HepG2 (cell line): ENCODE results near the gene GPBAR1. TPM values are rescaled to one million over a fixed set of nuclear protein-coding genes. Genes with fewer than 3 reads are reported as not detected.

Source experiments
- ATAC-seq: fragments of 200-7000 bp; cut with Tn5 transposase; 3 replicates; pipeline ENCODE4 v1.9.1; 2020; ENCODE audit warnings: mild to moderate bottlenecking, moderate library complexity
- BruUV-seq: library from RNA; stranded (reverse); fragments of 400-500 nt; replicated peaks from 2 replicates; lab custom pipeline; 2021; lab: Mats Ljungman, UMichigan
- CTCF ChIA-PET: fragments of 300-600 bp; formaldehyde crosslinking; extraction: SDS; loops from one replicate; lab custom pipeline; 2021; ENCODE audit warnings: low total read pairs, inconsistent platforms, low intra/inter-chr PET ratio; lab: Yijun Ruan, JAX
- POLR2A ChIA-PET: fragments of 350-600 bp; sonication (Branson Sonifier 250); formaldehyde crosslinking; loops from one replicate; lab custom pipeline; 2020; ENCODE audit warnings: antibody characterized with exemption, inconsistent platforms; lab: Yijun Ruan, JAX
- DNase-seq: peaks from one replicate; pipeline ENCODE4 v3.0.0-alpha.2; 2015; ENCODE audit warnings: low spot score
- FAIRE-seq: peaks from 3 replicates; lab custom pipeline; 2011; peaks lifted over from hg19 to GRCh38; lab: Jason Lieb, UNC
- H2AFZ ChIP-seq: one replicate; pipeline ENCODE4 v1.6.1; 2011; ENCODE audit warnings: low read length, inconsistent platforms
- H3K27ac ChIP-seq: fragments of 300-600 bp; 3 replicates; pipeline ENCODE4 v1.8.0; 2011; ENCODE audit warnings: mixed run types, mild to moderate bottlenecking, mixed read lengths, low read length, inconsistent platforms; ENCODE audit not compliant: insufficient read depth; ENCODE audit errors: extremely low read length
- H3K27me3 ChIP-seq, 2 experiments: fragments of 200-600 bp in 1 of 2; 2 replicates in 1 of 2; 3 replicates in 1 of 2; pipeline versions ENCODE4 v1.6.0 to v1.8.0; 2011; ENCODE audit warnings: low read length in 2 of 2, mild to moderate bottlenecking in 2 of 2, moderate library complexity in 2 of 2, inconsistent platforms in 1 of 2; ENCODE audit not compliant: insufficient read depth in 2 of 2, control insufficient read depth in 1 of 2
- H3K36me3 ChIP-seq, 2 experiments: fragments of 200-600 bp in 1 of 2; replicated peaks in 1 of 2; 2 replicates in 1 of 2; 3 replicates in 1 of 2; pipeline versions ENCODE4 v1.5.1 to v1.8.0; 2011; ENCODE audit warnings: low read length in 2 of 2, inconsistent platforms in 1 of 2; ENCODE audit not compliant: insufficient read depth in 2 of 2, control insufficient read depth in 1 of 2
- H3K4me1 ChIP-seq: 2 replicates; pipeline ENCODE4 v1.5.1; 2012; ENCODE audit warnings: low read length, inconsistent platforms; ENCODE audit not compliant: insufficient read depth
- H3K4me2 ChIP-seq: 2 replicates; pipeline ENCODE4 v1.6.0; 2011; ENCODE audit warnings: low read depth, low read length, inconsistent platforms
- H3K4me3 ChIP-seq, 3 experiments: fragments of 200-600 bp in 1 of 3; sonication (generic), shearing (Covaris generic) in 1 of 3; replicated peaks in 1 of 3; 2 replicates each; pipeline ENCODE4 v1.5.1; 2011 to 2016; ENCODE audit warnings: low read length in 3 of 3, inconsistent platforms in 2 of 3, low read depth in 2 of 3, mild to moderate bottlenecking in 2 of 3, control low read depth in 1 of 3, mixed read lengths in 1 of 3; ENCODE audit not compliant: insufficient read depth in 1 of 3
- H3K79me2 ChIP-seq: one replicate; pipeline ENCODE4 v1.6.1; 2011; ENCODE audit warnings: low read length, inconsistent platforms; ENCODE audit not compliant: insufficient read depth
- H3K9ac ChIP-seq: 2 replicates; pipeline ENCODE4 v1.6.0; 2011; ENCODE audit warnings: mild to moderate bottlenecking, low read depth, low read length, inconsistent platforms; ENCODE audit not compliant: insufficient read depth
- H3K9me3 ChIP-seq: 2 replicates; pipeline ENCODE4 v1.5.1; 2012; ENCODE audit warnings: mild to moderate bottlenecking, low read length
- H4K20me1 ChIP-seq: 2 replicates; pipeline ENCODE4 v1.6.0; 2011; ENCODE audit warnings: inconsistent platforms, mild to moderate bottlenecking, low read length, moderate library complexity; ENCODE audit not compliant: insufficient read depth
- AFF4 ChIP-seq: sonication (generic); formaldehyde crosslinking; IDR thresholded peaks from 2 replicates; pipeline ENCODE4 v1.4.0; 2020; ENCODE audit warnings: missing genetic modification reagents
- ETV5 ChIP-seq: IDR thresholded peaks from 2 replicates; pipeline ENCODE4 v1.6.1; 2018; ENCODE audit warnings: missing biosample characterization, missing genetic modification reagents, inconsistent platforms, borderline replicate concordance
- HNRNPH1 ChIP-seq: fragments of 200-400 bp; formaldehyde crosslinking; optimal IDR thresholded peaks from 2 replicates; pipeline ENCODE3; 2017; ENCODE audit warnings: mild to moderate bottlenecking, low read depth, low read length
- MYNN ChIP-seq: sonication (generic); formaldehyde crosslinking; IDR thresholded peaks from 2 replicates; pipeline ENCODE4 v1.4.0; 2020; ENCODE audit warnings: mild to moderate bottlenecking, low read depth, missing genetic modification reagents
- POLR2AphosphoS5 ChIP-seq: IDR thresholded peaks from 2 replicates; pipeline ENCODE4 v1.6.1; 2012; ENCODE audit warnings: low read depth, low read length
- ZNF331 ChIP-seq: sonication (generic); formaldehyde crosslinking; IDR thresholded peaks from 2 replicates; pipeline ENCODE4 v1.4.0; 2020; ENCODE audit warnings: missing genetic modification reagents
- ZNF350 ChIP-seq: sonication (generic); formaldehyde crosslinking; IDR thresholded peaks from 2 replicates; pipeline ENCODE4 v1.4.0; 2020; ENCODE audit warnings: mild to moderate bottlenecking, low read depth, missing genetic modification reagents, borderline replicate concordance
- ZNF430 ChIP-seq: sonication (generic); formaldehyde crosslinking; IDR thresholded peaks from 2 replicates; pipeline ENCODE4 v1.9.0; 2021; ENCODE audit warnings: mild to moderate bottlenecking, missing genetic modification reagents
- ZNF441 ChIP-seq: sonication (generic); formaldehyde crosslinking; IDR thresholded peaks from 2 replicates; pipeline ENCODE4 v1.7.0; 2021; ENCODE audit warnings: missing genetic modification reagents, borderline replicate concordance
- ZNF891 ChIP-seq: sonication (generic); formaldehyde crosslinking; IDR thresholded peaks from 2 replicates; pipeline ENCODE4 v1.5.0; 2020; ENCODE audit warnings: mild to moderate bottlenecking, missing genetic modification reagents
- WGBS: methylation state at CpG from one replicate; pipeline ENCODE4 v1.1.6; 2017; ENCODE audit warnings: low lambda C conversion rate; 5-methylcytosine and 5-hydroxymethylcytosine counted together
- in situ Hi-C: cut with HindIII; loops from 2 replicates; pipeline ENCODE4 v1.10.0; 2017; ENCODE audit warnings: low pct_unique_long_range_greater_than_20kb; ENCODE audit not compliant: extremely low pct_ligation_motif_present
- intact Hi-C: fragments of 100-400 bp; cut with micrococcal nuclease; formaldehyde crosslinking; loops from one replicate; pipeline ENCODE4 v1.10.0; 2022; ENCODE audit not compliant: unreplicated experiment
- polyA plus RNA-seq, 8 experiments: library from polyadenylated mRNA; depleted of rRNA in 3 of 8; stranded (reverse) in 7 of 8; unstranded in 1 of 8; fragments of >200 nt; fragmentation: Illumina TruSeq in 4 of 8; extraction: Trizol in 4 of 8; gene quantifications; 2 replicates each; pipeline versions ENCODE4 v1.2.1 to v1.2.3, GENCODE V29; 2011 to 2016; ENCODE audit warnings: low read depth in 4 of 8, missing spikeins in 1 of 8, mixed read lengths in 1 of 8; ENCODE audit not compliant: insufficient read depth in 1 of 8
- total RNA-seq, 5 experiments: library from RNA; depleted of rRNA; stranded (reverse); fragments of >200 nt; fragmentation: Illumina TruSeq; extraction: Trizol; gene quantifications; 2 replicates each; pipeline ENCODE4 v1.2.3, GENCODE V29; 2016; ENCODE audit warnings: low read depth in 1 of 5
- TF ChIP-seq, protein P1 (sequence below): sonication (generic); formaldehyde crosslinking; IDR thresholded peaks from 2 replicates; pipeline ENCODE4 v1.4.0; 2020; ENCODE audit warnings: mild to moderate bottlenecking, missing genetic modification reagents
- TF ChIP-seq, protein P2 (sequence below): IDR thresholded peaks from 2 replicates; pipeline ENCODE4 v1.6.1; 2016; ENCODE audit warnings: low read depth, control low read depth
- TF ChIP-seq, protein P3 (sequence below): sonication (generic); formaldehyde crosslinking; IDR thresholded peaks from 2 replicates; pipeline ENCODE4 v1.4.0; 2020; ENCODE audit warnings: mild to moderate bottlenecking, missing genetic modification reagents

GPBAR1 gene
- total and polyA plus RNA-seq, 2 of the 13 experiments (the other 11 are each of a cell fraction or from before 2014, with no cell fraction given), result 0.05 to 0.09 TPM

DNA sequence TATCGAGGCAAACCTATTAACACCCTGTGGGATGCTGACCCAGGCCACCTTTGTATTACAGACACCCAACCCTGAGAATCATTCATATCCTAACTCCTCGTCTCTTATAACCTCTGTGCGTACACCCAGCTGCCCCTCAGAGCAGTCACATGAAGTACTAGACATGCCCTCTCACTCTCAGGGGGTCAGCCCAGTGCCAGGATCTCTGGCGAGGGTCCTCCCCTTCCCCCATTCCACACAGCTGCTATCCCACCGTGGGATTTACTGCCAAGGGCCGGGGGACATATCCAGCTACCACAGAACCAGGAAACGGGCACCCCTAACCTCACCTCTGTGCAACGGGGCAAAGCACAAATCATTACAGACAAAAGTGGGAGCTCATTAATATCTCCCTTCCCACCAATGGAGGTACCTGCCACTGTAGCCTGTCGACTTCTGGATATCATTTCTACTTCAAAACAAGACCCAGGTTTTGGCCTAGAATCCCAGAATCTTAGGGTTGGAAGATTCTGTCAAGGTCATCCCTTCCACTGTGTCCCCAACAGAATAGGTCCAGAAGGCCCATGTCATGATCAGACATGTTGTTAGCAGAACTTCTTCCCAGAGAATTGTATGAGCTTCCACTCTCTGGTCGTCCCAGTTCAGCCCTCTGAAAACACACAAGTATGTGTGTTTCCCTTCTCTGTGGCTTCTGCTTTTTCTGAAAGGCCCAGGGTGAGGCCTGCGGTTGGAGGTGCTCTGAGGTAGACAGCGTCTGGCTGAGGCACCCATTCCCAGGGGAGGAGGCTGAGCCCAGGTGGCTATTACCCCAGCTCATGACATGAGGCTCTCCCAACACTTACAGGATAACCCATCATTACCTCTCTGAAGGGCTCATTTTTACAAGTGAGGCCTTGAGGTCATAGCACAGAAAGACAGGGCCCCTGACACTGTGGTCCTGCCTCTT, 29.8 kb downstream of the GPBAR1 start:
- intact Hi-C loops (loop anchor here (5.0 to 10.0 kb wide), 2 partner anchors 177 to 274 kb away; partner anchors contain the start of genes CNOT9 and USP37), in situ Hi-C loops (loop anchor here (5.0 kb wide), 1 partner anchor 107 kb away; the partner anchor contains the start of gene CTDSP1)
- peak overlapping the region; percentile 83 to 99 (median 95) for H3K4me3 ChIP-seq
- no peak for DNase-seq
- peak overlapping the region; percentile 95 for H3K9ac ChIP-seq
- ATAC-seq, result no peak
- no peak for FAIRE-seq
- ChIA-PET POLR2A (interaction anchor here (0.8 to 8.5 kb wide), 14 partner anchors 9 to 115 kb away, joined by 3 to 110 read pairs (median 6); partner anchors contain the start of genes AAMP, CATIP, CTDSP1 and PNKD), CTCF (interaction anchor here (2.2 kb wide), 1 partner anchor 18 kb away, joined by 5 read pairs; no protein-coding TSS in a partner anchor)
- peak overlapping the region; percentile 93 for H3K4me2 ChIP-seq
- H2AFZ ChIP-seq, result no peak overlapping the region
- H3K27me3 ChIP-seq, result no peaks in the 10 kb centered on the region; a peak in 1 of 5 replicates
- H3K4me1 ChIP-seq, result peaks cover 88% of the 10 kb centered on the region
- peaks cover 62% of the 10 kb centered on the region for H3K79me2 ChIP-seq
- WGBS, result 22% methylated on average over 12 of the region's 12 CpGs
- BruUV-seq, result no TSS peak
- H3K36me3 ChIP-seq, result peaks cover 1 to 3% of the 10 kb centered on the region in 2 experiments; a peak in 3 of 5 replicates
- H4K20me1 ChIP-seq, result peaks cover 30% of the 10 kb centered on the region
- no peaks in the 10 kb centered on the region for H3K9me3 ChIP-seq
- H3K27ac ChIP-seq, result peak overlapping the region; percentile 88
- 0 out of 2 replicates have a peak, but pooled peaks have one; percentile 67 for TF ChIP-seq MYNN
- TF ChIP-seq ZNF441 (CRISPR knock-in tag), result 0 out of 2 replicates have a peak, but pooled peaks have one; percentile 26
- TF ChIP-seq HNRNPH1, result no peak
- no peak for TF ChIP-seq ZNF331 (CRISPR knock-in tag)
- TF ChIP-seq AFF4 (CRISPR knock-in tag), result 0 out of 2 replicates have a peak, but pooled peaks have one; percentile 41
- no peak for TF ChIP-seq ETV5
- no peak for TF ChIP-seq ZNF891
- TF ChIP-seq, protein P1, sequence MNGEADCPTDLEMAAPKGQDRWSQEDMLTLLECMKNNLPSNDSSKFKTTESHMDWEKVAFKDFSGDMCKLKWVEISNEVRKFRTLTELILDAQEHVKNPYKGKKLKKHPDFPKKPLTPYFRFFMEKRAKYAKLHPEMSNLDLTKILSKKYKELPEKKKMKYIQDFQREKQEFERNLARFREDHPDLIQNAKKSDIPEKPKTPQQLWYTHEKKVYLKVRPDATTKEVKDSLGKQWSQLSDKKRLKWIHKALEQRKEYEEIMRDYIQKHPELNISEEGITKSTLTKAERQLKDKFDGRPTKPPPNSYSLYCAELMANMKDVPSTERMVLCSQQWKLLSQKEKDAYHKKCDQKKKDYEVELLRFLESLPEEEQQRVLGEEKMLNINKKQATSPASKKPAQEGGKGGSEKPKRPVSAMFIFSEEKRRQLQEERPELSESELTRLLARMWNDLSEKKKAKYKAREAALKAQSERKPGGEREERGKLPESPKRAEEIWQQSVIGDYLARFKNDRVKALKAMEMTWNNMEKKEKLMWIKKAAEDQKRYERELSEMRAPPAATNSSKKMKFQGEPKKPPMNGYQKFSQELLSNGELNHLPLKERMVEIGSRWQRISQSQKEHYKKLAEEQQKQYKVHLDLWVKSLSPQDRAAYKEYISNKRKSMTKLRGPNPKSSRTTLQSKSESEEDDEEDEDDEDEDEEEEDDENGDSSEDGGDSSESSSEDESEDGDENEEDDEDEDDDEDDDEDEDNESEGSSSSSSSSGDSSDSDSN (CRISPR knock-in tag), result peak; percentile 30; the same call in 1 of the 2 replicates
- peak; percentile 34 for TF ChIP-seq POLR2AphosphoS5
- TF ChIP-seq, protein P2, sequence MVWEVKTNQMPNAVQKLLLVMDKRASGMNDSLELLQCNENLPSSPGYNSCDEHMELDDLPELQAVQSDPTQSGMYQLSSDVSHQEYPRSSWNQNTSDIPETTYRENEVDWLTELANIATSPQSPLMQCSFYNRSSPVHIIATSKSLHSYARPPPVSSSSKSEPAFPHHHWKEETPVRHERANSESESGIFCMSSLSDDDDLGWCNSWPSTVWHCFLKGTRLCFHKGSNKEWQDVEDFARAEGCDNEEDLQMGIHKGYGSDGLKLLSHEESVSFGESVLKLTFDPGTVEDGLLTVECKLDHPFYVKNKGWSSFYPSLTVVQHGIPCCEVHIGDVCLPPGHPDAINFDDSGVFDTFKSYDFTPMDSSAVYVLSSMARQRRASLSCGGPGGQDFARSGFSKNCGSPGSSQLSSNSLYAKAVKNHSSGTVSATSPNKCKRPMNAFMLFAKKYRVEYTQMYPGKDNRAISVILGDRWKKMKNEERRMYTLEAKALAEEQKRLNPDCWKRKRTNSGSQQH (CRISPR knock-in tag), result 0 out of 2 replicates have a peak, but pooled peaks have one; percentile 17
- TF ChIP-seq, protein P3, sequence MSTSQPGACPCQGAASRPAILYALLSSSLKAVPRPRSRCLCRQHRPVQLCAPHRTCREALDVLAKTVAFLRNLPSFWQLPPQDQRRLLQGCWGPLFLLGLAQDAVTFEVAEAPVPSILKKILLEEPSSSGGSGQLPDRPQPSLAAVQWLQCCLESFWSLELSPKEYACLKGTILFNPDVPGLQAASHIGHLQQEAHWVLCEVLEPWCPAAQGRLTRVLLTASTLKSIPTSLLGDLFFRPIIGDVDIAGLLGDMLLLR (CRISPR knock-in tag), result 0 out of 2 replicates have a peak, but pooled peaks have one; percentile 29
- 0 out of 2 replicates have a peak, but pooled peaks have one; percentile 10 for TF ChIP-seq ZNF430
- TF ChIP-seq ZNF350 (CRISPR knock-in tag), result 0 out of 2 replicates have a peak, but pooled peaks have one; percentile 32
